ENCODE data around the gene GPRIN1.

The GPRIN1 gene

GRCh38 chr5:176636426-176636825 is 26.5 kb upstream of the GPRIN1 start:
- TF ChIP-seq TCF12 (IDR thresholded peaks at IDR 0.05; ENCODE audit: low read depth) (no peak), RAD21 (IDR thresholded peaks at IDR 0.05; ENCODE audit: low read depth) (no peak), NFIC (IDR thresholded peaks at IDR 0.05) (no peak), MAX (IDR thresholded peaks at IDR 0.05) (no peak)

GRCh38 chr5:176633598-176633997 is 23.6 kb upstream of the GPRIN1 start:
- TF ChIP-seq NFIC (IDR thresholded peaks at IDR 0.05) (no peak), TEAD4 (IDR thresholded peaks at IDR 0.05) (no peak), MAX (IDR thresholded peaks at IDR 0.05) (no peak)

DNA sequence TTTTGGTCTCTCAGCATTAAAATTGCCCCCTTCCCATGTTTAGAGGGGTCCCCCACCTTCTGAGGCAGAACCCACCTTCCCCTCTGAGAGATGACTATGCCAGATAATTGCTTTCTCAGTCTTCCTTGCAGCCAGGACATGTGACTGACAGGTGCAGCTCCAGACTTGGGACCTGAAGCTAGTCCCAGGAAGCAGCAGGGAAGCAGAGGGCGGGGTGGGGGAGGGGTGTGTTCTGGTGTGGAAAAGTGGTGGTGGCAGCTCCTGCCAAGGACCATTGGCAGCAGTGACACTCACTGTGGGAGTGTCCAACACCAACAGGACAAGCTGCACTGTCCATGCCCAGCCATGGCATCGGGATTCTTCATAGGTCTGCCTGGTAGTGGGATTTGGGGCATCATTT is 22.8 kb upstream of the GPRIN1 start:
- TF ChIP-seq CREB1 (IDR thresholded peaks at IDR 0.05; ENCODE audit: low read depth) = no peak
- no peak for TF ChIP-seq ZBTB7A (IDR thresholded peaks at IDR 0.05; ENCODE audit: low read depth)
- TF ChIP-seq TCF12 (IDR thresholded peaks at IDR 0.05; ENCODE audit: low read depth) = no peak
- TF ChIP-seq EP300 (IDR thresholded peaks at IDR 0.05; ENCODE audit: borderline replicate concordance) = no peak
- TF ChIP-seq CEBPB (IDR thresholded peaks at IDR 0.05) = no peak
- TF ChIP-seq, protein P1, sequence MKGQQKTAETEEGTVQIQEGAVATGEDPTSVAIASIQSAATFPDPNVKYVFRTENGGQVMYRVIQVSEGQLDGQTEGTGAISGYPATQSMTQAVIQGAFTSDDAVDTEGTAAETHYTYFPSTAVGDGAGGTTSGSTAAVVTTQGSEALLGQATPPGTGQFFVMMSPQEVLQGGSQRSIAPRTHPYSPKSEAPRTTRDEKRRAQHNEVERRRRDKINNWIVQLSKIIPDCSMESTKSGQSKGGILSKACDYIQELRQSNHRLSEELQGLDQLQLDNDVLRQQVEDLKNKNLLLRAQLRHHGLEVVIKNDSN (IDR thresholded peaks at IDR 0.05) = no peak
- TF ChIP-seq MAX (IDR thresholded peaks at IDR 0.05) = no peak
- no peak for TF ChIP-seq NFIC (IDR thresholded peaks at IDR 0.05)
- TF ChIP-seq FOXM1 (IDR thresholded peaks at IDR 0.05; ENCODE audit: borderline replicate concordance, low read depth) = no peak
- TF ChIP-seq TAF1 (IDR thresholded peaks at IDR 0.05; ENCODE audit: low read depth) = no peak

DNA sequence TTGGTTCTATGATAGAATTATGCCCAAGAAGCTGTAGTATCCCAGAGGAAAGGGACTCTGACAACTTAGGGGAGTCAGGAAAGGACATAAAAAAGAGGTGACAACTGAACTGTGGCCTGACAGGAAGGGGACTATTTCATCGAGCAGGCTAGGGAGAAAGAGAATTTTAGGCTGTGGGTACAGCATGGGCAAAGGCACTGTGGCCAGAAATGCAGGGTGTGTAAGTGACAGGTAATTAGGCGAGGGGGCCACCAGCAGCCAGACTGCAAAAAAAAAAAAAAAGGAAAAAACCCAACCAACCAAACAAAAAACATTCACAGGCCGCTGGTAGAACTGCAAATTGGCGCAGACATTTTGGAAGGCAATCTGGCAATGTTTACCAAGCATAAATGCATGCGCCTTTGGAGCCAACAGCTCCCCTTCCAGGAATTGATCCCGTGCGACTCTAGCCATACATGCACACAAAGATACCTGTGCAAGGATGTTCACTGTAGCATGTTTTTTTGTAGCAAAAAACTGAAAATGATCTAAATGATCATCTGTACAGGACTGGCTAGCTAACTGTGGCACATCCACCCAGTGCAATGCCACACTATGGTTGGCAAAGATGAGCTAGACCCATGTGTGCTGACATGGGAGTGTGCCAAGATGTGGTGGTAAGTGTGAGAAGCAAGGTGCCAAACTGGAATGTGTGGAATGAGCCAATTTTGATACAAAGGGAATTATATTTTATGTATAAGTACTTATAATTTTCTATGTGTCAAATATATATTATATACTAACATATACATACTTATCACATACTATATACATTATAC is 21.6 kb upstream of the GPRIN1 start:
- no peak for TF ChIP-seq RAD21 (IDR thresholded peaks at IDR 0.05; ENCODE audit: low read depth)
- no peak for TF ChIP-seq NFIC (IDR thresholded peaks at IDR 0.05)
- TF ChIP-seq REST (IDR thresholded peaks at IDR 0.05; ENCODE audit: low read depth) = no peak
- no peak for TF ChIP-seq TEAD4 (IDR thresholded peaks at IDR 0.05)
- TF ChIP-seq TCF12 (IDR thresholded peaks at IDR 0.05; ENCODE audit: low read depth) = no peak
- no peak for TF ChIP-seq CREB1 (IDR thresholded peaks at IDR 0.05; ENCODE audit: low read depth)
- no peak for TF ChIP-seq YY1 (IDR thresholded peaks at IDR 0.05; ENCODE audit: low read depth)
- TF ChIP-seq, protein P1 (IDR thresholded peaks at IDR 0.05) = no peak
- no peak for TF ChIP-seq ZBTB7A (IDR thresholded peaks at IDR 0.05; ENCODE audit: low read depth)
- TF ChIP-seq EP300 (IDR thresholded peaks at IDR 0.05; ENCODE audit: borderline replicate concordance) = no peak
- no peak for TF ChIP-seq FOXM1 (IDR thresholded peaks at IDR 0.05; ENCODE audit: borderline replicate concordance, low read depth)
- no peak for TF ChIP-seq TAF1 (IDR thresholded peaks at IDR 0.05; ENCODE audit: low read depth)
- TF ChIP-seq MAX (IDR thresholded peaks at IDR 0.05) = no peak
- TF ChIP-seq CEBPB (IDR thresholded peaks at IDR 0.05) = no peak
- TF ChIP-seq EGR1 (IDR thresholded peaks at IDR 0.05) = no peak

GRCh38 chr5:176630681-176631222 is 20.8 kb upstream of the GPRIN1 start:
- TF ChIP-seq NFIC (IDR thresholded peaks at IDR 0.05) (no peak), TAF1 (IDR thresholded peaks at IDR 0.05; ENCODE audit: low read depth) (no peak), CREB1 (IDR thresholded peaks at IDR 0.05; ENCODE audit: low read depth) (no peak), ZBTB7A (IDR thresholded peaks at IDR 0.05; ENCODE audit: low read depth) (no peak), RAD21 (IDR thresholded peaks at IDR 0.05; ENCODE audit: low read depth) (no peak), EGR1 (IDR thresholded peaks at IDR 0.05) (no peak), YY1 (IDR thresholded peaks at IDR 0.05; ENCODE audit: low read depth) (no peak), EP300 (IDR thresholded peaks at IDR 0.05; ENCODE audit: borderline replicate concordance) (no peak), REST (IDR thresholded peaks at IDR 0.05; ENCODE audit: low read depth) (no peak)
- TF ChIP-seq, protein P1 (IDR thresholded peaks at IDR 0.05) = no peak

Measured in Ishikawa (cell line).